WTC11 (cell line): ENCODE data around the gene BOD1. TPM values are rescaled to one million over a fixed set of nuclear protein-coding genes. Genes with fewer than 3 reads are reported as not detected.

Experiments used
- ATAC-seq: fragments of 200-7000 bp; cut with Tn5 transposase; 2 replicates; pipeline ENCODE4 v1.10.0; 2021; ENCODE audit warnings: mild to moderate bottlenecking, moderate library complexity
- CTCF ChIA-PET: fragments of 300-600 bp; sonication (Branson Sonifier 250); formaldehyde crosslinking; loops from one replicate; lab custom pipeline; 2021; ENCODE audit warnings: antibody characterized with exemption; lab: Charles Lee
- POLR2A ChIA-PET: fragments of 350-600 bp; sonication (Branson Sonifier 250); formaldehyde crosslinking; loops from one replicate; lab custom pipeline; 2021; ENCODE audit warnings: antibody characterized with exemption; lab: Charles Lee
- DNase-seq: peaks from one replicate; pipeline ENCODE4 v3.0.0; 2021; ENCODE audit warnings: low spot score
- H3K27ac Mint-ChIP-seq: 2 replicates; pipeline ENCODE4 v1.8.0; 2021; ENCODE audit warnings: mixed read lengths
- H3K27me3 Mint-ChIP-seq: 2 replicates; pipeline ENCODE4 v1.8.0; 2021; ENCODE audit warnings: low read depth, mild to moderate bottlenecking, moderate library complexity, mixed read lengths
- H3K36me3 Mint-ChIP-seq: 2 replicates; pipeline ENCODE4 v1.8.0; 2021; ENCODE audit warnings: mixed read lengths
- H3K4me1 Mint-ChIP-seq: 2 replicates; pipeline ENCODE4 v1.8.0; 2022; ENCODE audit warnings: mixed read lengths
- H3K4me3 Mint-ChIP-seq: 2 replicates; pipeline ENCODE4 v1.8.0; 2021; ENCODE audit warnings: mild to moderate bottlenecking, moderate library complexity, mixed read lengths
- H3K9me3 Mint-ChIP-seq: 2 replicates; pipeline ENCODE4 v1.8.0; 2021; ENCODE audit warnings: mixed read lengths
- AR ChIP-seq: fragments of 250-450 bp; sonication (Bioruptor Pico); IDR thresholded peaks from 2 replicates; pipeline ENCODE4 v1.9.0; 2021; ENCODE audit warnings: mild to moderate bottlenecking
- ATF1 ChIP-seq: sonication (generic); formaldehyde crosslinking; IDR thresholded peaks from 2 replicates; pipeline ENCODE4 v1.8.1; 2023; ENCODE audit warnings: mild to moderate bottlenecking, moderate library complexity, missing genetic modification reagents
- CBFB ChIP-seq: sonication (generic); formaldehyde crosslinking; IDR thresholded peaks from 2 replicates; pipeline ENCODE4 v1.8.1; 2022; ENCODE audit warnings: mild to moderate bottlenecking, low read depth, missing genetic modification reagents
- CREM ChIP-seq: sonication (generic); formaldehyde crosslinking; IDR thresholded peaks from 2 replicates; pipeline ENCODE4 v1.8.1; 2022; ENCODE audit warnings: mild to moderate bottlenecking, missing genetic modification reagents, moderate library complexity
- E2F1 ChIP-seq: sonication (generic); formaldehyde crosslinking; IDR thresholded peaks from 2 replicates; pipeline ENCODE4 v1.8.0; 2022; ENCODE audit warnings: mild to moderate bottlenecking, missing genetic modification reagents
- ELF4 ChIP-seq: sonication (generic); formaldehyde crosslinking; IDR thresholded peaks from 2 replicates; pipeline ENCODE4 v1.8.1; 2022; ENCODE audit warnings: low read depth, mild to moderate bottlenecking, moderate library complexity, missing genetic modification reagents
- ETV6 ChIP-seq: sonication (generic); formaldehyde crosslinking; IDR thresholded peaks from 2 replicates; pipeline ENCODE4 v1.8.1; 2022; ENCODE audit warnings: mild to moderate bottlenecking, missing genetic modification reagents
- FOXP1 ChIP-seq: sonication (generic); formaldehyde crosslinking; IDR thresholded peaks from 2 replicates; pipeline ENCODE4 v1.8.0; 2022; ENCODE audit warnings: missing genetic modification reagents, mild to moderate bottlenecking, moderate library complexity, borderline replicate concordance
- MAX ChIP-seq: sonication (generic); formaldehyde crosslinking; IDR thresholded peaks from 2 replicates; pipeline ENCODE4 v1.8.0; 2022; ENCODE audit warnings: mild to moderate bottlenecking, missing genetic modification reagents
- NR2C2 ChIP-seq: sonication (generic); formaldehyde crosslinking; IDR thresholded peaks from 2 replicates; pipeline ENCODE4 v1.8.0; 2022; ENCODE audit warnings: mild to moderate bottlenecking, missing genetic modification reagents
- RORB ChIP-seq: fragments of 250-450 bp; sonication (Bioruptor Pico); IDR thresholded peaks from 2 replicates; pipeline ENCODE4 v1.9.0; 2021; ENCODE audit warnings: mild to moderate bottlenecking
- SP1 ChIP-seq: sonication (generic); formaldehyde crosslinking; conservative IDR thresholded peaks from 2 replicates; pipeline ENCODE4 v1.8.1; 2022; ENCODE audit warnings: missing genetic modification reagents
- STAT6 ChIP-seq: sonication (generic); formaldehyde crosslinking; conservative IDR thresholded peaks from 2 replicates; pipeline ENCODE4 v1.8.1; 2023; ENCODE audit warnings: mild to moderate bottlenecking, low read depth, missing genetic modification reagents, moderate library complexity
- TCF7 ChIP-seq: sonication (generic); formaldehyde crosslinking; IDR thresholded peaks from 2 replicates; pipeline ENCODE4 v1.8.0; 2022; ENCODE audit warnings: mild to moderate bottlenecking, low read depth, missing genetic modification reagents, moderate library complexity
- USF2 ChIP-seq: sonication (generic); formaldehyde crosslinking; IDR thresholded peaks from 2 replicates; pipeline ENCODE4 v1.8.1; 2023; ENCODE audit warnings: mild to moderate bottlenecking, missing genetic modification reagents, moderate library complexity
- ZNF138 ChIP-seq: sonication (generic); formaldehyde crosslinking; conservative IDR thresholded peaks from 2 replicates; pipeline ENCODE4 v1.8.1; 2022; ENCODE audit warnings: mild to moderate bottlenecking, moderate library complexity, missing genetic modification reagents
- ZNF219 ChIP-seq: sonication (generic); formaldehyde crosslinking; IDR thresholded peaks from 2 replicates; pipeline ENCODE4 v1.8.0; 2023; ENCODE audit warnings: missing genetic modification reagents, mild to moderate bottlenecking, borderline replicate concordance
- ZNF532 ChIP-seq: fragments of 250-450 bp; sonication (Bioruptor Pico); IDR thresholded peaks from 2 replicates; pipeline ENCODE4 v1.9.0; 2021; ENCODE audit warnings: mild to moderate bottlenecking, borderline replicate concordance
- total RNA-seq: library from RNA; stranded (reverse); gene quantifications from 3 replicates; pipeline ENCODE4 v1.2.3, GENCODE V29; 2021

The BOD1 gene
- total RNA-seq, 1 experiment from 2014 or later, result 120 TPM

GRCh38 chr5:173594061-173594460 is 22.4 kb downstream of the BOD1 start:
- peaks cover 46% of the 10 kb centered on the region for H3K9me3 Mint-ChIP-seq
- TF ChIP-seq MAX (CRISPR knock-in tag), result no peak
- TF ChIP-seq E2F1, result no peak
- no peak for TF ChIP-seq NR2C2 (CRISPR knock-in tag)
- TF ChIP-seq USF2, result no peak
- TF ChIP-seq TCF7 (CRISPR knock-in tag), result no peak
- no peak for TF ChIP-seq AR (CRISPR knock-in tag)
- TF ChIP-seq ATF1 (CRISPR knock-in tag), result no peak
- TF ChIP-seq STAT6, result no peak
- TF ChIP-seq ZNF219 (CRISPR knock-in tag), result no peak
- no peak for TF ChIP-seq ZNF532
- TF ChIP-seq ZNF138 (CRISPR knock-in tag), result no peak
- TF ChIP-seq SP1 (CRISPR knock-in tag), result no peak
- no peak for TF ChIP-seq RORB
- TF ChIP-seq CREM, result no peak
- TF ChIP-seq FOXP1 (CRISPR knock-in tag), result no peak
- no peak for TF ChIP-seq ELF4 (CRISPR knock-in tag)
- TF ChIP-seq ETV6 (CRISPR knock-in tag), result no peak
- no peak for TF ChIP-seq CBFB (CRISPR knock-in tag)
- peaks cover 13% of the 10 kb centered on the region for H3K27me3 Mint-ChIP-seq
- ChIA-PET POLR2A (no interaction called here), CTCF (interaction anchor here (1.1 kb wide), 1 partner anchor 390 kb away, joined by 4 read pairs; no protein-coding TSS in a partner anchor)
- peaks cover 46% of the 10 kb centered on the region for H3K36me3 Mint-ChIP-seq
- no peak for DNase-seq
- H3K4me1 Mint-ChIP-seq, result no peaks in the 10 kb centered on the region
- no peak overlapping the region for H3K4me3 Mint-ChIP-seq
- H3K27ac Mint-ChIP-seq, result no peak overlapping the region
- no peak for ATAC-seq
